GM23338 (cell line): Measurements from ENCODE around the gene KRTCAP2. TPM values are rescaled to one million over a fixed set of nuclear protein-coding genes. Genes with fewer than 3 reads are reported as not detected.

ENCODE experiments used
- ATAC-seq: fragments of 200-7000 bp; cut with Tn5 transposase; 3 replicates; pipeline ENCODE4 v1.9.1; 2020
- DNase-seq: peaks from one replicate; pipeline ENCODE4 v3.0.0-alpha.2; 2015; ENCODE audit warnings: low spot score
- H2AFZ ChIP-seq: fragments of 200-600 bp; sonication (generic); 2 replicates; pipeline ENCODE4 v1.8.0; 2016; ENCODE audit warnings: antibody characterized with exemption, mild to moderate bottlenecking, moderate library complexity
- H3F3A ChIP-seq: fragments of 200-600 bp; sonication (generic); replicated peaks from 2 replicates; pipeline ENCODE4 v1.8.0; 2017; ENCODE audit warnings: antibody characterized with exemption, mixed run types, low read depth
- H3K27ac ChIP-seq: fragments of 200-600 bp; sonication (generic); 2 replicates; pipeline ENCODE4 v1.6.1; 2016; ENCODE audit warnings: low read depth
- H3K27me3 ChIP-seq: fragments of 200-600 bp; sonication (generic); 2 replicates; pipeline ENCODE4 v1.8.0; 2016; ENCODE audit warnings: mild to moderate bottlenecking, mixed run types, moderate library complexity; ENCODE audit not compliant: insufficient read depth
- H3K36me3 ChIP-seq: fragments of 200-600 bp; sonication (generic); 2 replicates; pipeline ENCODE4 v1.8.0; 2016; ENCODE audit warnings: mild to moderate bottlenecking; ENCODE audit not compliant: insufficient read depth
- H3K4me1 ChIP-seq: fragments of 200-600 bp; sonication (generic); 2 replicates; pipeline ENCODE4 v1.8.0; 2016; ENCODE audit warnings: mild to moderate bottlenecking, moderate library complexity; ENCODE audit not compliant: insufficient read depth
- H3K4me2 ChIP-seq: fragments of 200-600 bp; sonication (generic); 2 replicates; pipeline ENCODE4 v1.7.1; 2017; ENCODE audit warnings: mixed run types
- H3K4me3 ChIP-seq: fragments of 200-600 bp; sonication (generic); 2 replicates; pipeline ENCODE4 v1.6.1; 2016; ENCODE audit warnings: mixed run types
- H3K79me2 ChIP-seq: fragments of 200-600 bp; sonication (generic); replicated peaks from 2 replicates; pipeline ENCODE4 v1.8.0; 2017; ENCODE audit warnings: mild to moderate bottlenecking; ENCODE audit not compliant: insufficient read depth
- H3K9me2 ChIP-seq: fragments of 200-600 bp; sonication (generic); 2 replicates; pipeline ENCODE4 v1.8.0; 2017; ENCODE audit not compliant: insufficient read depth
- H4K20me1 ChIP-seq: fragments of 200-600 bp; sonication (generic); replicated peaks from 2 replicates; pipeline ENCODE4 v1.8.0; 2017; ENCODE audit warnings: mild to moderate bottlenecking; ENCODE audit not compliant: insufficient read depth
- H3K27ac Mint-ChIP-seq: 2 replicates; pipeline ENCODE4 v1.8.0; 2020; ENCODE audit warnings: inconsistent platforms, mild to moderate bottlenecking, moderate library complexity, mixed read lengths
- H3K27me3 Mint-ChIP-seq: 3 replicates; pipeline ENCODE4 v1.8.0; 2022; ENCODE audit warnings: low read depth, mild to moderate bottlenecking, moderate library complexity, mixed read lengths, inconsistent platforms; ENCODE audit not compliant: insufficient read depth, poor library complexity
- H3K36me3 Mint-ChIP-seq: 3 replicates; pipeline ENCODE4 v1.8.0; 2021; ENCODE audit warnings: low read depth, mild to moderate bottlenecking, inconsistent platforms, moderate library complexity, mixed read lengths
- H3K4me1 Mint-ChIP-seq: 3 replicates; pipeline ENCODE4 v1.8.0; 2020; ENCODE audit warnings: mild to moderate bottlenecking, inconsistent platforms, mixed read lengths
- H3K4me3 Mint-ChIP-seq: 3 replicates; pipeline ENCODE4 v1.8.0; 2021; ENCODE audit warnings: moderate library complexity, mild to moderate bottlenecking, inconsistent platforms, mixed read lengths
- H3K9me3 Mint-ChIP-seq: 3 replicates; pipeline ENCODE4 v1.8.0; 2020; ENCODE audit warnings: moderate library complexity, mild to moderate bottlenecking, inconsistent platforms, mixed read lengths
- CREB1 ChIP-seq: fragments of 250-450 bp; sonication (Bioruptor Pico); IDR thresholded peaks from 2 replicates; pipeline ENCODE4 v1.5.0; 2020; ENCODE audit warnings: low read depth, mild to moderate bottlenecking, moderate library complexity
- CTCF ChIP-seq, 2 experiments: fragments of 200-600 bp in 1 of 2; sonication (generic) in 1 of 2; conservative IDR thresholded peaks; 2 replicates each; pipeline versions ENCODE4 v1.5.1 to v1.6.1; 2016 to 2017; ENCODE audit warnings: antibody characterized with exemption in 2 of 2, low read depth in 2 of 2, mild to moderate bottlenecking in 2 of 2, moderate library complexity in 1 of 2
- ETS1 ChIP-seq: IDR thresholded peaks from 2 replicates; pipeline ENCODE4 v1.6.1; 2016; ENCODE audit warnings: antibody characterized with exemption
- EZH2 ChIP-seq: fragments of 200-600 bp; sonication (generic); IDR thresholded peaks from one replicate; pipeline ENCODE4 v1.8.0; 2017; ENCODE audit warnings: antibody characterized with exemption, mild to moderate bottlenecking, low read depth; ENCODE audit not compliant: unreplicated experiment
- EZH2phosphoT487 ChIP-seq: fragments of 200-600 bp; sonication (generic); IDR thresholded peaks from one replicate; pipeline ENCODE4 v1.8.1; 2018; ENCODE audit warnings: antibody characterized with exemption; ENCODE audit not compliant: unreplicated experiment
- JUNB ChIP-seq: IDR thresholded peaks from one replicate; pipeline ENCODE4 v1.6.1; 2016; ENCODE audit warnings: antibody characterized with exemption; ENCODE audit not compliant: unreplicated experiment
- NANOG ChIP-seq: IDR thresholded peaks from 2 replicates; pipeline ENCODE4 v1.6.1; 2016; ENCODE audit warnings: antibody characterized with exemption, borderline replicate concordance
- REST ChIP-seq: IDR thresholded peaks from one replicate; pipeline ENCODE4 v1.6.1; 2018; ENCODE audit warnings: antibody characterized with exemption; ENCODE audit not compliant: unreplicated experiment
- STAT1 ChIP-seq: IDR thresholded peaks from one replicate; pipeline ENCODE4 v1.6.1; 2016; ENCODE audit warnings: antibody characterized with exemption; ENCODE audit not compliant: unreplicated experiment
- ZNF114 ChIP-seq: fragments of 250-450 bp; sonication (Bioruptor Pico); IDR thresholded peaks from 2 replicates; pipeline ENCODE4 v1.5.0; 2020; ENCODE audit warnings: mild to moderate bottlenecking, moderate library complexity
- ZNF331 ChIP-seq: fragments of 250-450 bp; sonication (Bioruptor Pico); IDR thresholded peaks from 2 replicates; pipeline ENCODE4 v1.5.0; 2020; ENCODE audit warnings: low read depth, mild to moderate bottlenecking, moderate library complexity
- polyA plus RNA-seq: library from polyadenylated mRNA; unstranded; fragments of >200 nt; fragmentation: Nextera tagmentation; extraction: Ambion mirVana; gene quantifications from 2 replicates; pipeline ENCODE4 v1.2.1, GENCODE V29; 2016
- total RNA-seq: library from RNA; depleted of rRNA; stranded (reverse); fragments of >200 nt; shearing (Covaris generic); gene quantifications from 2 replicates; pipeline ENCODE4 v1.2.3, GENCODE V29; 2014

The KRTCAP2 gene
- total and polyA plus RNA-seq, 2 experiments from 2014 or later, result 106 to 579 TPM

- Histone ChIP-seq H3K27me3 (peaks cover 85% of the 10 kb centered on the region), H2AFZ (peak within 1 kb of the TSS; percentile 94), H4K20me1 (no peaks in the 10 kb centered on the region), H3K9me2 (no peaks in the 10 kb centered on the region), H3K4me2 (peak within 1 kb of the TSS; percentile 95), H3K27ac (no peak within 1 kb of the TSS), H3K4me1 (peaks cover 53% of the 10 kb centered on the region), H3F3A (peaks cover 13% of the 10 kb centered on the region), H3K36me3 (no peaks in the 10 kb centered on the region), H3K4me3 (peak within 1 kb of the TSS; percentile 72), H3K79me2 (no peaks in the 10 kb centered on the region)
- Mint-ChIP-seq H3K27me3 (peaks cover 73% of the 10 kb centered on the region), H3K9me3 (no peaks in the 10 kb centered on the region), H3K4me1 (peaks cover 61% of the 10 kb centered on the region), H3K36me3 (peaks cover 8% of the 10 kb centered on the region; the same call in 2 of the 3 replicates), H3K4me3 (peak within 1 kb of the TSS; percentile 80), H3K27ac (no peak within 1 kb of the TSS)
- TF ChIP-seq ETS1 (no peak), EZH2 (peak; percentile 78)
- DNase-seq (peak; percentile 80), ATAC-seq (peak; percentile 37)
Observed at GRCh38 chr1:155127105-155127966, 45.8 kb downstream of the KRTCAP2 start, which contains the start of gene EFNA1. TSS of gene EFNA1 (plus strand) at chr1:155127876. CDS start at chr1:155127978, 102 bp downstream.

- H3F3A ChIP-seq, result peaks cover 13% of the 10 kb centered on the region
- Mint-ChIP-seq H3K36me3 (peaks cover 4% of the 10 kb centered on the region; the same call in 2 of the 3 replicates), H3K9me3 (no peaks in the 10 kb centered on the region), H3K27ac (no peak overlapping the region), H3K27me3 (peaks cover 73% of the 10 kb centered on the region), H3K4me3 (peak overlapping the region; percentile 80), H3K4me1 (peaks cover 61% of the 10 kb centered on the region)
- peak; percentile 41 for ATAC-seq
- peak overlapping the region; percentile 95 for H3K4me2 ChIP-seq
- H3K36me3 ChIP-seq, result no peaks in the 10 kb centered on the region
- peaks cover 88% of the 10 kb centered on the region for H3K27me3 ChIP-seq
- DNase-seq, result peak; percentile 83
- H3K79me2 ChIP-seq, result no peaks in the 10 kb centered on the region
- H3K9me2 ChIP-seq, result no peaks in the 10 kb centered on the region
- H3K27ac ChIP-seq, result no peak overlapping the region
- peak overlapping the region; percentile 94 for H2AFZ ChIP-seq
- no peaks in the 10 kb centered on the region for H4K20me1 ChIP-seq
- H3K4me3 ChIP-seq, result peak overlapping the region; percentile 72
- peaks cover 53% of the 10 kb centered on the region for H3K4me1 ChIP-seq
- TF ChIP-seq NANOG (no peak), REST (no peak), CTCF (conservative IDR thresholded peaks at IDR 0.05; ENCODE audit: low read depth in 2 of 2) (no peak), ZNF331 (no peak), JUNB (no peak), EZH2phosphoT487 (no peak), ZNF114 (CRISPR knock-in tag) (no peak), STAT1 (no peak), EZH2 (no peak), ETS1 (no peak), CREB1 (CRISPR knock-in tag) (no peak)
Observed at GRCh38 chr1:155126556-155127104, 46.5 kb downstream of the KRTCAP2 start.
